ENCODE results near the gene MAIP1.

- TF ChIP-seq CTCF (IDR thresholded peaks at IDR 0.05) (no peak), POLR2A (IDR thresholded peaks at IDR 0.05) (no peak)
Measured at GRCh38 chr2:199975273-199975895, 20.0 kb downstream of the MAIP1 start.
